Measurements from ENCODE around the gene UBAC2. TPM values are rescaled to one million over a fixed set of nuclear protein-coding genes. Genes with fewer than 3 reads are reported as not detected.

The UBAC2 gene
- total and polyA plus RNA-seq, 2 donors (not counting 3 experiments of a cell fraction or from before 2014, with no cell fraction given) = 45.7 to 54.4 TPM

DNA sequence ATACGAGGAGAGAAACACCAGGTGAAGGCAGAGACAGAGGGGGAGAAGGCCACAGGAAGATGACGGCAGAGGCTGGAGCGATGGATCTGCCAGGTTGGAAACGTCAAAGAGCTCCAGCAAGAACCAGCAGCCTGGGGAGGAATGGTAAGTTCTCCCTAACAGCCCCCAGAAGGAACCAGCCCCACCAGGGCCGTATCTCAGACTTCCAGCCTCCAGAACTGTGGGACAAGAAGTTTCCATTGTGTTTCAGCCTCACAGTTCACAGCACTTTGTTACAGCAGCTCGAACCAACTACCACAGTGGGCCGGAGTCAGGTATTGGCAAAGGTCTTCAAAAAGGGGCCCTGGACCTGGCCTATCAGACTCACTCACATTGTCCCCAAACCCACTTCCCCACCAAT, 195.8 kb downstream of the UBAC2 start:
- intact Hi-C loops (cut with micrococcal nuclease) (no loop called here), dilution Hi-C loops (cut with MboI; ENCODE audit: extremely low pct_ligation_motif_present, low sequenced_read_pairs) (no loop called here)
- no peaks in the 10 kb centered on the region for H4K20me1 ChIP-seq (replicated peaks; ENCODE audit: control insufficient read depth, extremely low read depth, insufficient read depth, low read length)
- H3K36me3 ChIP-seq (ENCODE audit: control insufficient read depth in 2 of 2, extremely low read depth in 1 of 2, insufficient read depth in 2 of 2, low read length in 2 of 2) = no peaks in the 10 kb centered on the region
- BruUV-seq (replicated peaks) = no TSS peak
- DNase-seq (ENCODE audit: low read depth, low spot score) = no peak
- H3K4me3 ChIP-seq (replicated peaks in 1 of 3; ENCODE audit: insufficient read depth in 1 of 3, low read depth in 1 of 3, low read length in 3 of 3) = no peak overlapping the region
- H3K9ac ChIP-seq (replicated peaks; ENCODE audit: extremely low read depth, insufficient read depth, low read length) = no peak overlapping the region
- no peaks in the 10 kb centered on the region for H3K9me3 ChIP-seq (replicated peaks; ENCODE audit: control insufficient read depth, insufficient read depth, low read length)
- H3K9me1 ChIP-seq (replicated peaks; ENCODE audit: control insufficient read depth, extremely low read depth, insufficient read depth, low read length) = no peaks in the 10 kb centered on the region
- H3K4me2 ChIP-seq (ENCODE audit: insufficient read depth, low read length) = no peak overlapping the region
- FAIRE-seq = no peak
- ChIA-PET POLR2A (no interaction called here), CTCF (no interaction called here)
- H3K27me3 ChIP-seq (ENCODE audit: control insufficient read depth in 2 of 2, insufficient read depth in 2 of 2, low read length in 2 of 2) = no peaks in the 10 kb centered on the region
- H2AFZ ChIP-seq (ENCODE audit: low read depth, low read length) = no peak overlapping the region
- TF ChIP-seq POLR2A (IDR thresholded peaks at IDR 0.05; ENCODE audit: low read depth, low read length) (no peak), GATA2 (IDR thresholded peaks at IDR 0.05; ENCODE audit: insufficient read depth, insufficient read length, low read depth, low read length) (no peak), POLR2AphosphoS5 (IDR thresholded peaks at IDR 0.05; ENCODE audit: insufficient read depth, low read depth, low read length) (no peak), MYC (IDR thresholded peaks at IDR 0.05; ENCODE audit: low read depth, low read length) (no peak), JUN (IDR thresholded peaks at IDR 0.05; ENCODE audit: borderline replicate concordance, insufficient read depth, insufficient read length, low read depth) (no peak), FOS (IDR thresholded peaks at IDR 0.05; ENCODE audit: borderline replicate concordance, insufficient read depth, low read length) (no peak), EZH2 (IDR thresholded peaks at IDR 0.05; ENCODE audit: borderline replicate concordance, low read depth, low read length, severe bottlenecking) (no peak)
- TF ChIP-seq, protein P1, sequence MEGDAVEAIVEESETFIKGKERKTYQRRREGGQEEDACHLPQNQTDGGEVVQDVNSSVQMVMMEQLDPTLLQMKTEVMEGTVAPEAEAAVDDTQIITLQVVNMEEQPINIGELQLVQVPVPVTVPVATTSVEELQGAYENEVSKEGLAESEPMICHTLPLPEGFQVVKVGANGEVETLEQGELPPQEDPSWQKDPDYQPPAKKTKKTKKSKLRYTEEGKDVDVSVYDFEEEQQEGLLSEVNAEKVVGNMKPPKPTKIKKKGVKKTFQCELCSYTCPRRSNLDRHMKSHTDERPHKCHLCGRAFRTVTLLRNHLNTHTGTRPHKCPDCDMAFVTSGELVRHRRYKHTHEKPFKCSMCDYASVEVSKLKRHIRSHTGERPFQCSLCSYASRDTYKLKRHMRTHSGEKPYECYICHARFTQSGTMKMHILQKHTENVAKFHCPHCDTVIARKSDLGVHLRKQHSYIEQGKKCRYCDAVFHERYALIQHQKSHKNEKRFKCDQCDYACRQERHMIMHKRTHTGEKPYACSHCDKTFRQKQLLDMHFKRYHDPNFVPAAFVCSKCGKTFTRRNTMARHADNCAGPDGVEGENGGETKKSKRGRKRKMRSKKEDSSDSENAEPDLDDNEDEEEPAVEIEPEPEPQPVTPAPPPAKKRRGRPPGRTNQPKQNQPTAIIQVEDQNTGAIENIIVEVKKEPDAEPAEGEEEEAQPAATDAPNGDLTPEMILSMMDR (IDR thresholded peaks at IDR 0.05; ENCODE audit: extremely low read depth in 1 of 2, insufficient read depth in 1 of 2, low read depth in 1 of 2, low read length in 2 of 2) = no peak
- TF ChIP-seq, protein P2, sequence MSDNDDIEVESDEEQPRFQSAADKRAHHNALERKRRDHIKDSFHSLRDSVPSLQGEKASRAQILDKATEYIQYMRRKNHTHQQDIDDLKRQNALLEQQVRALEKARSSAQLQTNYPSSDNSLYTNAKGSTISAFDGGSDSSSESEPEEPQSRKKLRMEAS (IDR thresholded peaks at IDR 0.05; ENCODE audit: insufficient read depth, insufficient read length) = no peak
- H3K27ac ChIP-seq (ENCODE audit: insufficient read depth, low read depth, low read length) = no peak overlapping the region
- no peaks in the 10 kb centered on the region for H3K4me1 ChIP-seq (ENCODE audit: control insufficient read depth, extremely low read depth, insufficient read depth, low read length)
- H3K79me2 ChIP-seq (ENCODE audit: control insufficient read depth, insufficient read depth, low read length) = no peaks in the 10 kb centered on the region
